Frontal cortex (tissue), 4 donors: ENCODE measurements around the gene HINFP. TPM values are rescaled to one million over a fixed set of nuclear protein-coding genes. Genes with fewer than 3 reads are reported as not detected.
"Not testable (repeated sequence)": the region's sequence is repeated elsewhere in the genome, so short reads cannot be mapped to it uniquely, and the experiment has no call there.

Experiments
- DNase-seq, 2 donors: peaks; one replicate each; pipeline ENCODE4 v3.0.0; 2012; ENCODE audit warnings: low spot score in 2 of 2
- FAIRE-seq: peaks from 2 replicates; lab custom pipeline; 2012; peaks lifted over from hg19 to GRCh38; lab: Jason Lieb, UNC
- total RNA-seq: library from RNA; depleted of rRNA; stranded (reverse); fragments of >200 nt; gene quantifications from one replicate; pipeline ENCODE4 v1.2.3, GENCODE V29; 2014
- donor health status: control.
- donor health status: control.
- donor health status: control.

The HINFP gene
- total RNA-seq, 1 donor from 2014 or later = 24.5 TPM

GRCh38 chr11:119179342-119179741 lies 58.0 kb downstream of the HINFP start:
- DNase-seq (no peak), FAIRE-seq (no peak)

GRCh38 chr11:119179983-119180382 lies 58.6 kb downstream of the HINFP start:
- FAIRE-seq (no peak), DNase-seq (no peak)

GRCh38 chr11:119180729-119181676 lies 59.6 kb downstream of the HINFP start:
- no peak for DNase-seq
- FAIRE-seq = no peak

- FAIRE-seq = no peak
Observed at GRCh38 chr11:119181677-119182412, 60.5 kb downstream of the HINFP start.

GRCh38 chr11:119184399-119184798 lies 63.0 kb downstream of the HINFP start:
- FAIRE-seq, DNase-seq: not testable (repeated sequence)

More at GRCh38 chr11:119181677-119182412, 60.5 kb downstream of the HINFP start:
- DNase-seq = no peak

Other genes with a start within 250 kb of the HINFP start
- not detected for gene CXCR5, start 237.7 kb upstream of the HINFP start, total RNA-seq
- 8.6 TPM for gene BCL9L, start 195.7 kb upstream of the HINFP start, total RNA-seq
- gene UPK2, start 165.3 kb upstream of the HINFP start, total RNA-seq = not detected
- gene FOXR1, start 149.8 kb upstream of the HINFP start, total RNA-seq = not detected
- 23.6 TPM for gene CENATAC, start 123.4 kb upstream of the HINFP start, total RNA-seq
- 1,027 TPM for gene RPS25, start 103.2 kb upstream of the HINFP start, total RNA-seq
- 68.1 TPM for gene TRAPPC4, start 102.8 kb upstream of the HINFP start, total RNA-seq
- 7.7 TPM for gene SLC37A4, start 90.7 kb upstream of the HINFP start, total RNA-seq
- 44.0 TPM for gene HYOU1, start 64.4 kb upstream of the HINFP start, total RNA-seq
- gene VPS11, start 53.8 kb upstream of the HINFP start, total RNA-seq = 26.1 TPM
- 3.7 TPM for gene HMBS, start 36.7 kb upstream of the HINFP start, total RNA-seq
- 5.3 TPM for gene DPAGT1, start 19.7 kb upstream of the HINFP start, total RNA-seq
- 11.4 TPM for gene C2CD2L, start 14.2 kb upstream of the HINFP start, total RNA-seq
- gene ABCG4, start 27.5 kb downstream of the HINFP start, total RNA-seq = 2.0 TPM
- 2.0 TPM for gene NLRX1, start 47.1 kb downstream of the HINFP start, total RNA-seq
- gene NHERF4, start 63.9 kb downstream of the HINFP start, total RNA-seq = not detected
- gene CBL, start 84.8 kb downstream of the HINFP start, total RNA-seq = 8.6 TPM
- gene MCAM, start 195.6 kb downstream of the HINFP start, total RNA-seq = 11.4 TPM
- 2.9 TPM for gene RNF26, start 212.9 kb downstream of the HINFP start, total RNA-seq
- 2.4 TPM for gene C1QTNF5, start 219.3 kb downstream of the HINFP start, total RNA-seq
- gene MFRP, start 225.1 kb downstream of the HINFP start, total RNA-seq = not detected